ENCODE data around the gene ENTPD8.
"Not testable (repeated sequence)": the region's sequence is repeated elsewhere in the genome, so short reads cannot be mapped to it uniquely, and the experiment has no call there.

Gene ENTPD8

DNA sequence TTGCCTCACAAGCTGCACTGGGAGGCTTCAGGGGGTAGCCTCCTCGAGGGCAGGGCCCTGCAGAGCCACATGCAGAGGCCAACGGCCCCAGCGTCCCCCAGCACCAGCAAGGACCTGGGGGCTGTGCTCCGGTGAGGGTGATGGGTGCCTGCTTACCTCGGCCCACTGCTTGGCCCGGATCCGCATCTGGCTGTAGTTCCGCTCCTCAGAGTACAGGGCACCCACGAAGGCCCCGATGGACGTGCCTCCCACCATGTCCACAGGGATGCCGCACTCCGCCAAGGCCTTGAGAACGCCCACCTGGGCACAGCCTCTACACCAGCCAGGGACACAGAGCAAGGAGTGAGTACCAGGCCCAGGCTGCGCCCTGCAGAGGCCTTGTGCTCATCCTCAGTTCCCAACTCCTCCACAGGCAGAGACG is 26.0 kb upstream of the ENTPD8 start:
- H3K4me3 ChIP-seq (ENCODE audit: low read length) = no peak overlapping the region
- no peaks in the 10 kb centered on the region for H3K4me1 ChIP-seq (ENCODE audit: insufficient read depth, low read length)

GRCh38 chr9:137466389-137467085 is 25.4 kb upstream of the ENTPD8 start:
- not testable (repeated sequence) for H3K4me1 ChIP-seq (ENCODE audit: insufficient read depth, low read length); H3K9ac ChIP-seq (ENCODE audit: low read depth, low read length); H3K36me3 ChIP-seq (ENCODE audit: insufficient read depth, low read depth, low read length); H3K9me3 ChIP-seq (ENCODE audit: insufficient read depth, low read depth, low read length); H3K27ac ChIP-seq (ENCODE audit: low read length); H3K4me3 ChIP-seq (ENCODE audit: low read length)
- peaks cover 14% of the 10 kb centered on the region for H3K27me3 ChIP-seq (ENCODE audit: insufficient read depth, low read length)

More for the DNA sequence above, 26.0 kb upstream of the ENTPD8 start:
- no peak overlapping the region for H3K27ac ChIP-seq (ENCODE audit: low read length)
- H3K9me3 ChIP-seq (ENCODE audit: insufficient read depth, low read depth, low read length) = no peaks in the 10 kb centered on the region
- H3K9ac ChIP-seq (ENCODE audit: low read depth, low read length) = no peak overlapping the region
- no peaks in the 10 kb centered on the region for H3K36me3 ChIP-seq (ENCODE audit: insufficient read depth, low read depth, low read length)
- H3K27me3 ChIP-seq (ENCODE audit: insufficient read depth, low read length) = peaks cover 10% of the 10 kb centered on the region

- H3K36me3 ChIP-seq (ENCODE audit: insufficient read depth, low read depth, low read length) = no peaks in the 10 kb centered on the region
- no peak overlapping the region for H3K4me3 ChIP-seq (ENCODE audit: low read length)
- H3K4me1 ChIP-seq (ENCODE audit: insufficient read depth, low read length) = no peaks in the 10 kb centered on the region
- no peak overlapping the region for H3K9ac ChIP-seq (ENCODE audit: low read depth, low read length)
- no peak overlapping the region for H3K27ac ChIP-seq (ENCODE audit: low read length)
- H3K27me3 ChIP-seq (ENCODE audit: insufficient read depth, low read length) = peaks cover 20% of the 10 kb centered on the region
- H3K9me3 ChIP-seq (ENCODE audit: insufficient read depth, low read depth, low read length) = no peaks in the 10 kb centered on the region
Measured at GRCh38 chr9:137465720-137466388, 24.7 kb upstream of the ENTPD8 start.

GRCh38 chr9:137465000-137465719 is 24.0 kb upstream of the ENTPD8 start:
- Histone ChIP-seq H3K4me1 (ENCODE audit: insufficient read depth, low read length) (no peaks in the 10 kb centered on the region), H3K4me3 (ENCODE audit: low read length) (no peak overlapping the region), H3K9me3 (ENCODE audit: insufficient read depth, low read depth, low read length) (no peaks in the 10 kb centered on the region), H3K27ac (ENCODE audit: low read length) (no peak overlapping the region), H3K36me3 (ENCODE audit: insufficient read depth, low read depth, low read length) (no peaks in the 10 kb centered on the region), H3K27me3 (ENCODE audit: insufficient read depth, low read length) (peaks cover 27% of the 10 kb centered on the region), H3K9ac (ENCODE audit: low read depth, low read length) (no peak overlapping the region)

GRCh38 chr9:137464291-137464999 is 23.3 kb upstream of the ENTPD8 start:
- H3K27ac ChIP-seq (ENCODE audit: low read length) = no peak overlapping the region
- no peak overlapping the region for H3K4me3 ChIP-seq (ENCODE audit: low read length)
- no peaks in the 10 kb centered on the region for H3K4me1 ChIP-seq (ENCODE audit: insufficient read depth, low read length)
- peaks cover 28% of the 10 kb centered on the region for H3K27me3 ChIP-seq (ENCODE audit: insufficient read depth, low read length)
- no peaks in the 10 kb centered on the region for H3K9me3 ChIP-seq (ENCODE audit: insufficient read depth, low read depth, low read length)
- H3K36me3 ChIP-seq (ENCODE audit: insufficient read depth, low read depth, low read length) = no peaks in the 10 kb centered on the region
- H3K9ac ChIP-seq (ENCODE audit: low read depth, low read length) = no peak overlapping the region

- Histone ChIP-seq H3K4me1 (ENCODE audit: insufficient read depth, low read length) (no peaks in the 10 kb centered on the region), H3K9me3 (ENCODE audit: insufficient read depth, low read depth, low read length) (no peaks in the 10 kb centered on the region), H3K36me3 (ENCODE audit: insufficient read depth, low read depth, low read length) (no peaks in the 10 kb centered on the region), H3K27ac (ENCODE audit: low read length) (no peak overlapping the region), H3K9ac (ENCODE audit: low read depth, low read length) (no peak overlapping the region), H3K27me3 (ENCODE audit: insufficient read depth, low read length) (peaks cover 28% of the 10 kb centered on the region), H3K4me3 (ENCODE audit: low read length) (no peak overlapping the region)
Measured at GRCh38 chr9:137463931-137464290, 22.8 kb upstream of the ENTPD8 start.

DNA sequence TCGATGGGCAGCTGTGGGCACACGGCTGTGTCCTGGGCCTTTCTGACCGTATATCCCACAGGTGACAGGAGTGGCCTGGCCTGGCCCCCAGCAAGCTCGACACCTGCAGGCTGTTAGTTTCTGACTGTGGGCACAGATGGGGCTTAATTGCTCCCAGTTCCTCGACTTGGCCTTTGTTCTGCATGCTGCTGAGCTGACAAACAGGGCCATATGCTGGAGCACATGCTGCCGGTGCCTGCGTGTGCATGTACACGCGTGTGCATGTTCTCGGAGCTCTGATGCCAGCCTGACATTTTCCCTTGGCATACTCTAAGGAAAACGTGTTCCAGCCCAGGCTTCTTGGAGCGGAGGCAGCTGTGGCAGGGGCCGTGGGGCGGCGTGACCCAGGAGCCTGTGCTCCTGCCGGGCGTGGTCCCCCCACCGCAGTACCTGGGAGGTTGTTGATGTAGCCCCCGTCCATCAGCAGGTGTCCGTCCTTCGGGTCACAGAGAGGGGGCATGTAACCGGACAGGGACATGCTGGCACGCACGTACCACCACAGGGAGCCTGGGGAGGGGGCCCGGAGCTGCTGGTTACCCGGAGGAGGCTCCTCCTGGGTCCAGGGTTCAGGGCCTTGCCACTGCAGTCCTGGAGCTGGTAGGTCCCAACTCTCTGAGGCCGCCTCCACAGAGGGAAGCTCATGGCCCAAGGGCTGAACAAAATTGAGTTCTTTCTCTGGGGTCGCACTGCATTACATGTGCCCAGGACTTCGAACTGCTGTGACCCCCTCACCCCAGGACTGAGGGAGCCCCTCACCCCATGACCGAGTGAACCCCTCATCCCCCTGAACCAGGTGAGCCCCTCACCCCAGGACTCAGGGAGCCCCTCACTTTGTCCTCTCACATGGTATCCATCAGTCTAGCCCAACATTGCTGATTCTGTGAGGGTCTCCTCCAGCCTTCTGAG is 22.1 kb upstream of the ENTPD8 start:
- no peak overlapping the region for H3K9ac ChIP-seq (ENCODE audit: low read depth, low read length)
- no peak overlapping the region for H3K4me3 ChIP-seq (ENCODE audit: low read length)
- no peaks in the 10 kb centered on the region; the same call in 1 of the 2 replicates for H3K4me1 ChIP-seq (ENCODE audit: insufficient read depth, low read length)
- H3K9me3 ChIP-seq (ENCODE audit: insufficient read depth, low read depth, low read length) = no peaks in the 10 kb centered on the region
- H3K36me3 ChIP-seq (ENCODE audit: insufficient read depth, low read depth, low read length) = no peaks in the 10 kb centered on the region
- H3K27me3 ChIP-seq (ENCODE audit: insufficient read depth, low read length) = peaks cover 28% of the 10 kb centered on the region
- no peak overlapping the region for H3K27ac ChIP-seq (ENCODE audit: low read length)

GRCh38 chr9:137462396-137462985 is 21.3 kb upstream of the ENTPD8 start:
- Histone ChIP-seq H3K36me3 (ENCODE audit: insufficient read depth, low read depth, low read length) (no peaks in the 10 kb centered on the region), H3K27me3 (ENCODE audit: insufficient read depth, low read length) (peaks cover 28% of the 10 kb centered on the region), H3K4me1 (ENCODE audit: insufficient read depth, low read length) (peaks cover 3% of the 10 kb centered on the region; the same call in 1 of the 2 replicates), H3K27ac (ENCODE audit: low read length) (no peak overlapping the region), H3K9me3 (ENCODE audit: insufficient read depth, low read depth, low read length) (no peaks in the 10 kb centered on the region), H3K9ac (ENCODE audit: low read depth, low read length) (no peak overlapping the region), H3K4me3 (ENCODE audit: low read length) (no peak overlapping the region)

DNA sequence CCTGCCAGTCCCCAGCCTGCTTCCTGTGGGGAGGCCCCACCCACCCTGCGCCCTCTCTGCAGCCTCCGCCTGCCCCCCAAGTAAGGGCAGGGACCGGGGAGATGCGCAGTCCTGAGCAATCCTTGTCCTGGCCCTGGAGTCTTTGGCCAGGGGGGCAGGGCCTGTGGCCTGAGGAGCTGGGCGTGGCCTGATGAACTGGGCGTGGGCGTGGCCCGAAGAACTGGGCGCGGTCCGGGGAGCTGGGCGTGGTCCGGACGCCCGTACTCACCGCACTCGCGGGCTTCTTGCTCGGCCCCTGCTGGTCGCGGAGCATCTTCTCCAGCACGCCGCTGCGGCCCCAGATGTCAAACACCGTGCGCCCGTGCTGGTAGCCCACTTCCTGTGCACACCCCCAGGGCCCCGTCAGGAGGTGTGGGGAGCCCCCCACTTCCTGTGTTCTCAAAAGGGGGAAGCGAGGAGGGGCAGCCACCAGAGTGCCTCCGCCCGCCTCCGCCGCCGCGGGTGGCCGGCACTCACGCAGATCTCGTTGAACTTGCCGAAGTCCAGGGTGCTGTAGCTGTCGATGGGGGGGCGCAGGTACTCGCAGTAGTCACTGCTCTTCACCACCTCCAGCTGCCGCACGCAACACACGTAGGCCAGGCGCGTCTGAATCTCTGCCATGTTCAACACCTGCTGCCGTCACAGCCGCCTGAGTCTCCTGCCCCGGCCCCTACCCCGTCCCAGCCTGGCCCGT is 20.7 kb upstream of the ENTPD8 start:
- H3K27me3 ChIP-seq (ENCODE audit: insufficient read depth, low read length) = peaks cover 28% of the 10 kb centered on the region
- no peaks in the 10 kb centered on the region for H3K9me3 ChIP-seq (ENCODE audit: insufficient read depth, low read depth, low read length)
- H3K4me1 ChIP-seq (ENCODE audit: insufficient read depth, low read length) = peaks cover 3% of the 10 kb centered on the region; the same call in 1 of the 2 replicates
- H3K9ac ChIP-seq (ENCODE audit: low read depth, low read length) = no peak overlapping the region
- 0 out of 2 replicates have a peak, but pooled peaks cover 4% of the 10 kb centered on the region for H3K36me3 ChIP-seq (ENCODE audit: insufficient read depth, low read depth, low read length)
- peak overlapping the region; percentile 23; the same call in 1 of the 2 replicates for H3K4me3 ChIP-seq (ENCODE audit: low read length)
- no peak overlapping the region for H3K27ac ChIP-seq (ENCODE audit: low read length)

DNA sequence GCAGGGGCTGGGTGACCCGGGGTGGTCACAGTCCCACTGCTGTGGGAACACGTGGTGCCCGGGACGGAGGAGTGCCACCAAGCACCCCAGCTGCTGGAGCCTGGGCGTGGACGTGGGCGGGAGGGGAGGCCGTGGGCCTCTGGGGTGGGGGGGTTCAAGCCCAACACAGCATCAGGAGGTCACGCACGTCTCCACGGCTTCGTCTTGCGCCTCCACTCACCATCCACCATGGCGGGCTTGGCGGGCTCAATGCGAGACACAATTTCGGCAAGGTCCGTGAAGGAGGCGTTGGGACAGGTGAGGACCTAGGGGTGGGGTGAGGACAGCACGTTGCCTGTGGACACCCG is 20.1 kb upstream of the ENTPD8 start:
- H3K4me1 ChIP-seq (ENCODE audit: insufficient read depth, low read length) = peaks cover 3% of the 10 kb centered on the region; the same call in 1 of the 2 replicates
- H3K36me3 ChIP-seq (ENCODE audit: insufficient read depth, low read depth, low read length) = 0 out of 2 replicates have a peak, but pooled peaks cover 9% of the 10 kb centered on the region
- no peak overlapping the region for H3K27ac ChIP-seq (ENCODE audit: low read length)
- H3K9me3 ChIP-seq (ENCODE audit: insufficient read depth, low read depth, low read length) = no peaks in the 10 kb centered on the region
- H3K9ac ChIP-seq (ENCODE audit: low read depth, low read length) = no peak overlapping the region
- H3K4me3 ChIP-seq (ENCODE audit: low read length) = no peak overlapping the region
- peaks cover 28% of the 10 kb centered on the region for H3K27me3 ChIP-seq (ENCODE audit: insufficient read depth, low read length)

All from iPS-20b (cell line).